Spleen (tissue), 11 donors: ENCODE data around the gene MOGAT3. TPM values are rescaled to one million over a fixed set of nuclear protein-coding genes. Genes with fewer than 3 reads are reported as not detected.

Source experiments
- DNase-seq: peaks from one replicate; pipeline ENCODE4 v3.0.0-alpha.2; 2020
- H3K27ac ChIP-seq, 8 donors: fragments of 200-600 bp; sonication (generic) in 7 of 8; 1 replicate in 4 of 8; 2 replicates in 4 of 8; pipeline versions ENCODE4 v1.5.0 to v1.8.0; 2016 to 2021; ENCODE audit warnings: inconsistent platforms in 4 of 8, mild to moderate bottlenecking in 4 of 8, moderate library complexity in 1 of 8
- H3K27me3 ChIP-seq, 7 donors: fragments of 200-600 bp; sonication (generic) in 6 of 7; replicated peaks in 1 of 7; 1 replicate in 4 of 7; 2 replicates in 3 of 7; pipeline versions ENCODE4 v1.5.0 to v1.8.0; 2016 to 2021; ENCODE audit warnings: inconsistent platforms in 3 of 7, mild to moderate bottlenecking in 1 of 7
- H3K36me3 ChIP-seq, 6 donors: fragments of 200-600 bp; sonication (generic) in 5 of 6; 1 replicate in 4 of 6; 2 replicates in 2 of 6; pipeline versions ENCODE4 v1.5.0 to v1.8.0; 2016 to 2021; ENCODE audit warnings: inconsistent platforms in 2 of 6
- H3K4me1 ChIP-seq, 6 donors: fragments of 200-600 bp; sonication (generic) in 5 of 6; 1 replicate in 3 of 6; 2 replicates in 3 of 6; pipeline versions ENCODE4 v1.5.0 to v1.8.0; 2016 to 2021; ENCODE audit warnings: inconsistent platforms in 3 of 6
- H3K4me3 ChIP-seq, 8 donors: fragments of 200-600 bp; sonication (generic) in 7 of 8; 1 replicate in 4 of 8; 2 replicates in 4 of 8; pipeline versions ENCODE4 v1.5.0 to v1.8.0; 2016 to 2021; ENCODE audit warnings: inconsistent platforms in 4 of 8, mild to moderate bottlenecking in 4 of 8, moderate library complexity in 2 of 8
- H3K9me3 ChIP-seq, 8 donors: fragments of 200-600 bp; sonication (generic) in 7 of 8; 1 replicate in 4 of 8; 2 replicates in 4 of 8; pipeline versions ENCODE4 v1.5.0 to v1.8.0; 2016 to 2021; ENCODE audit warnings: inconsistent platforms in 4 of 8
- POLR2A ChIP-seq, 3 donors: fragments of 450-650 bp; IDR thresholded peaks; one replicate each; pipeline ENCODE4 v1.5.1; 2017; ENCODE audit warnings: antibody characterized with exemption in 3 of 3, mild to moderate bottlenecking in 1 of 3
- POLR2AphosphoS5 ChIP-seq, 3 donors: sonication (generic); formaldehyde crosslinking; IDR thresholded peaks; one replicate each; pipeline ENCODE4 v1.5.1; 2017; ENCODE audit warnings: antibody characterized with exemption in 3 of 3
- WGBS, 5 donors: extraction: QIAGEN DNeasy Blood & Tissue Kit in 3 of 5; methylation state at CpG; one replicate each; pipeline versions ENCODE4 v1.1.5 to v1.1.7; 2013 to 2018; 5-methylcytosine and 5-hydroxymethylcytosine counted together
- intact Hi-C: fragments of 100-400 bp; cut with DNase I; formaldehyde crosslinking; loops from one replicate; pipeline ENCODE4 v1.15.0; 2023; ENCODE audit warnings: low total_unique reads
- polyA plus RNA-seq, 3 donors: library from polyadenylated mRNA; stranded (reverse); fragments of 200-250 nt; gene quantifications; one replicate each; pipeline ENCODE4 v1.2.1, GENCODE V29; 2013
- total RNA-seq, 7 donors: library from RNA; depleted of rRNA in 3 of 7; stranded (reverse); fragments of >200 nt in 3 of 7; fragmentation: NEBNext Ultra II Directional in 4 of 7; extraction: Animal tissue kit (Norgen Biotek cat#: 25700) in 4 of 7; gene quantifications; one replicate each; pipeline versions ENCODE4 v1.1.0 to v1.2.1, GENCODE V29; 2016 to 2021
- TF ChIP-seq, protein P1 (sequence below), 11 experiments: fragments of 200-600 bp in 7 of 11; fragments of 450-650 bp in 4 of 11; sonication (generic) in 4 of 11; IDR thresholded peaks in 8 of 11; conservative IDR thresholded peaks in 3 of 11; 1 replicate in 7 of 11; 2 replicates in 4 of 11; pipeline versions ENCODE4 v1.4.0 to v1.8.0; 2016 to 2021; ENCODE audit warnings: antibody characterized with exemption in 11 of 11, inconsistent platforms in 4 of 11, mild to moderate bottlenecking in 1 of 11
- donor health status: healthy with polysubstance abuse.
- donor health status: DM: no; HTN: no; CAD: no; lungs with moderate emphysema.
- donor health status: DM: no; HTN: no; CAD: no.
- donor health status: Bipolar disorder and iron deficiency.
- donor health status: healthy.
- donor health status: DM: no; HTN: no; CAD: no.
- donor health status: DM: yes; HTN: yes; CAD: no.

The MOGAT3 gene
- total and polyA plus RNA-seq, 10 donors = not detected

DNA sequence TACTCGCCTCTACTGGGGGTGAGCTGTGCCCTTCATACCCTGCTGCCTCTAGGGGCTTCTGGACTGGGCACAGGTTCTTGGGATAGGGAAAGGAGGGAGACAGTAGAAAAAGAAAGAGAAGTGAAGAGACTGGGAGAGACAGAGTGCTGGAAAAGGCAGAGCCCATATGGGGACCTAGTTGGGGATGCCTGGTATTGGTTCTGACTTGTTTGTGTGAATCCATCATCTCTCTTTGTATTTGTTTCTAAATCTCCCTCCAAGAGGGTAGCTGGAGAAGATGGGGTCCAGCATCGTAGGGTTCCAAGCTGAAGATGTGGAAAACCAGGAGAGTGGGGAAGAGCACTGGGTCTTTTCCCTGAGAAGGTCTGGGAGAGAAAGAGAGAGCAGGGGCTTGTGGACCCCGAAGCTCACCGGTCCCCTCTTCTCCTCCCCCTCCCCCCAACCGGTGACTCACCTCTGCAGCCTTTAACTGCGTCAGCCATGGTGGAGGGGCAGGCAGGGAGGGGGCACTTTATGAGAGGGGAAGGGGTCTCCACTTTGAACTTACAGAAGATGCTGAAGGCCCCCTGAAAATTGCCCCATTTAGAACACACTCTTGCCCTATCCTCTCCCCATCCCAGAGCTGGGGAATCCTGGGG, 32.3 kb downstream of the MOGAT3 start:
- H3K9me3 ChIP-seq = peaks cover 0 to 6% (median 0%) of the 10 kb centered on the region in 8 donors
- H3K4me1 ChIP-seq = peaks cover 54 to 84% (median 69%) of the 10 kb centered on the region in 6 donors
- intact Hi-C loops = no loop called here
- 2 to 7% (median 3%) methylated on average over 6 of the region's 6 CpGs for WGBS, 5 donors
- no peaks in the 10 kb centered on the region for H3K36me3 ChIP-seq
- H3K27ac ChIP-seq = no peak overlapping the region
- no peak for DNase-seq
- TF ChIP-seq POLR2AphosphoS5 (IDR thresholded peaks at IDR 0.05) = no peak
- no peak for TF ChIP-seq POLR2A (IDR thresholded peaks at IDR 0.05)
- TF ChIP-seq, protein P1, sequence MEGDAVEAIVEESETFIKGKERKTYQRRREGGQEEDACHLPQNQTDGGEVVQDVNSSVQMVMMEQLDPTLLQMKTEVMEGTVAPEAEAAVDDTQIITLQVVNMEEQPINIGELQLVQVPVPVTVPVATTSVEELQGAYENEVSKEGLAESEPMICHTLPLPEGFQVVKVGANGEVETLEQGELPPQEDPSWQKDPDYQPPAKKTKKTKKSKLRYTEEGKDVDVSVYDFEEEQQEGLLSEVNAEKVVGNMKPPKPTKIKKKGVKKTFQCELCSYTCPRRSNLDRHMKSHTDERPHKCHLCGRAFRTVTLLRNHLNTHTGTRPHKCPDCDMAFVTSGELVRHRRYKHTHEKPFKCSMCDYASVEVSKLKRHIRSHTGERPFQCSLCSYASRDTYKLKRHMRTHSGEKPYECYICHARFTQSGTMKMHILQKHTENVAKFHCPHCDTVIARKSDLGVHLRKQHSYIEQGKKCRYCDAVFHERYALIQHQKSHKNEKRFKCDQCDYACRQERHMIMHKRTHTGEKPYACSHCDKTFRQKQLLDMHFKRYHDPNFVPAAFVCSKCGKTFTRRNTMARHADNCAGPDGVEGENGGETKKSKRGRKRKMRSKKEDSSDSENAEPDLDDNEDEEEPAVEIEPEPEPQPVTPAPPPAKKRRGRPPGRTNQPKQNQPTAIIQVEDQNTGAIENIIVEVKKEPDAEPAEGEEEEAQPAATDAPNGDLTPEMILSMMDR (IDR thresholded peaks at IDR 0.05 in 8 of 11, conservative IDR thresholded peaks at IDR 0.05 in 3 of 11) = no peak
- no peak overlapping the region for H3K4me3 ChIP-seq
- peaks cover 19 to 100% (median 100%) of the 10 kb centered on the region in 7 donors for H3K27me3 ChIP-seq

DNA sequence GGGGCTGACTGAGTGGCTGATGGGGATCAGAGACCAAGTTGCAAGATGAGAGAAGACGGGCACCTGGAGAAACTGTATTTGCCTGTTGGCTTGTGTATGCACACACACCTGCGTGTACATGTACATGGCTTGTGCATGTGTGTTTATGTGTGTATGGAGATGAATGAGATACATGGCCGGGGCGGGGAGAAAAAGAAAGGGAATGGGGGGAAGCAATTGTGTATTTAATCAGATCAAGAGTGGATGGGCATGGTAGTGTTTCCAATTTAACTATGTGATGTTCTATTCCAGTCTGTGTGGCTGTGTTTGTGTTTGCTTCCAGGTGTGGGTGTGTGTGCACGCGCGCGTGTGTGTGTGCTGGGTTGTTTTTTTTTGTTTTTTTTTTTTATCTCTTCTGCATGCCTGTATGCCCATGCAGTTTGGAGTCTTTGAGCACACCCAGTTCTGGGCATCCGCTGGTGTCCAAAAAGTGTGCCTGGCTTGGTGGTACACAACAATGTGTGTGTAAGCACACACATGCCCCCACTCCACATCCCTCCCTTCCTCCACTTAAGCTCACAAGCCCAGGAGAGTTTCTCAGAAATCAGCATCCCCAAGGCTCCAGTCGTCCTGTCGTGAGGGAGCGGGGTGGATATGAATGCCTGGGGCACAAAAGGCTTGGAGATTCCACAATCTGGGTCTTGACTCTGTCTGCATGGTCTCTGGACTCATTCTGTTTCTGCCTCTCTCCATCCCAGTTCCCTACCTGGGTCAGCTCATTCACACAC, 33.0 kb downstream of the MOGAT3 start:
- peaks cover 47 to 84% (median 69%) of the 10 kb centered on the region in 6 donors for H3K4me1 ChIP-seq
- H3K27me3 ChIP-seq = peaks cover 16 to 100% (median 100%) of the 10 kb centered on the region in 7 donors
- WGBS, 5 donors = 3 to 12% (median 6%) methylated on average over 12 of the region's 12 CpGs

DNA sequence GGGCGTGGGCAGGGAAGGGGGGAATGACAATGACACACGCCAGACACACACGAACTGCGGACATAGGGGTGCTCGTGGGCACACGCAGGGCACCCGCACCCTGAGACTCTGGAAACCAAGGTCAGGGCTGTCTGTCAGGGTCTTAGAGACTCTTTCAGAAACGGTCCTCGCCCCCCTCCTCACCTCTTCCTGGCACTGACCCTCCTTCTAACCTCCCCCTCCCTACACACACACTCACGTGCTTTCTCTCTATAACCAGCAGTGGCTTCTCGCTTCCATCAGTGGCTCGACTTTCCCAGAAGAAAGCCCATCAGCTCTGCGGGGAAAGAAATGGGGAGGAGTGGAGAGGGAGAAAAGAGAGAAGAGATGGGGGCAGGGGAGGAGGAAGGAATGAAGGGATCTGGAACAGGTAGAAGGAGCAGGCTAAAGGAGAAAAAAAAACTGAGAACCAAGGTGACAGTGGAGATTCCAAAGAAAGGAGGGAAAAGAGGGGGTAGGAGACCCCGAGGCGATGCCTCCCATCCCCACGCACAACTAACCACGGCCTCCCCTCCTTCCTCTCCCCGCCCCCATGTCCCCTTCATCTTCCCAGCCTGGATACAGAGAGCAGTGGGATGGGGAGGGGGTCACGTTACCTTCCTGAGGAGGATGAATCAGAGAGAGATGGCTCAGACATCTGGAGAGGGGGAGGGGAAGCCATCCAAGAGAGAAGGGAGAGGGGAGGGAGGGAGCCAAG, 33.8 kb downstream of the MOGAT3 start:
- H3K27ac ChIP-seq = no peak overlapping the region
- WGBS, 5 donors = 1 to 2% (median 2%) methylated on average over 18 to 19 of the region's 19 CpGs
- H3K4me1 ChIP-seq = peaks cover 45 to 84% (median 69%) of the 10 kb centered on the region in 6 donors
- intact Hi-C loops = no loop called here
- DNase-seq = no peak
- H3K9me3 ChIP-seq = peaks cover 0 to 6% (median 0%) of the 10 kb centered on the region in 8 donors
- no peaks in the 10 kb centered on the region for H3K36me3 ChIP-seq
- TF ChIP-seq, protein P1 (IDR thresholded peaks at IDR 0.05 in 8 of 11, conservative IDR thresholded peaks at IDR 0.05 in 3 of 11) = no peak
- TF ChIP-seq POLR2A (IDR thresholded peaks at IDR 0.05) = no peak
- no peak for TF ChIP-seq POLR2AphosphoS5 (IDR thresholded peaks at IDR 0.05)
- H3K4me3 ChIP-seq = no peak overlapping the region
- peaks cover 9 to 100% (median 100%) of the 10 kb centered on the region in 7 donors for H3K27me3 ChIP-seq

More for the DNA sequence above, 33.0 kb downstream of the MOGAT3 start:
- Histone ChIP-seq H3K4me3 (no peak overlapping the region), H3K27ac (no peak overlapping the region), H3K9me3 (peaks cover 0 to 6% (median 0%) of the 10 kb centered on the region in 8 donors), H3K36me3 (no peaks in the 10 kb centered on the region)
- intact Hi-C loops = no loop called here
- TF ChIP-seq POLR2AphosphoS5 (IDR thresholded peaks at IDR 0.05) (no peak), POLR2A (IDR thresholded peaks at IDR 0.05) (no peak)
- TF ChIP-seq, protein P1 (IDR thresholded peaks at IDR 0.05 in 8 of 11, conservative IDR thresholded peaks at IDR 0.05 in 3 of 11) = no peak
- no peak for DNase-seq
